Breast epithelium (tissue), 4 donors: ENCODE results near the gene ZSWIM6. TPM values are rescaled to one million over a fixed set of nuclear protein-coding genes. Genes with fewer than 3 reads are reported as not detected.

Experiments
- DNase-seq, 2 donors: peaks; one replicate each; pipeline ENCODE4 v3.0.0-alpha.2; 2019; ENCODE audit warnings: low spot score in 2 of 2
- H3K27ac ChIP-seq, 2 donors: fragments of 200-600 bp; sonication (generic) in 1 of 2; one replicate each; pipeline ENCODE4 v1.5.1; 2016 to 2019; ENCODE audit warnings: mild to moderate bottlenecking in 1 of 2
- H3K27me3 ChIP-seq, 2 donors: fragments of 200-600 bp; sonication (generic) in 1 of 2; one replicate each; pipeline versions ENCODE4 v1.5.1 to v1.6.0; 2017 to 2019; ENCODE audit warnings: control low read depth in 1 of 2, mild to moderate bottlenecking in 1 of 2
- H3K36me3 ChIP-seq: fragments of 200-600 bp; one replicate; pipeline ENCODE4 v1.5.1; 2019
- H3K4me1 ChIP-seq, 2 donors: fragments of 200-600 bp; sonication (generic); one replicate each; pipeline ENCODE4 v1.5.1; 2016 to 2019; ENCODE audit warnings: control low read depth in 1 of 2
- H3K4me3 ChIP-seq, 3 donors: fragments of 200-600 bp; sonication (generic); 1 replicate in 2 of 3; 2 replicates in 1 of 3; pipeline ENCODE4 v1.5.1; 2016 to 2019; ENCODE audit warnings: mild to moderate bottlenecking in 3 of 3, moderate library complexity in 2 of 3
- H3K9me3 ChIP-seq, 2 donors: fragments of 200-600 bp; sonication (generic) in 1 of 2; one replicate each; pipeline ENCODE4 v1.5.1; 2016 to 2019; ENCODE audit warnings: control low read depth in 1 of 2
- CTCF ChIP-seq, 3 donors: fragments of 450-650 bp; IDR thresholded peaks; one replicate each; pipeline ENCODE4 v1.5.1; 2016 to 2017; ENCODE audit warnings: antibody characterized with exemption in 3 of 3, mild to moderate bottlenecking in 3 of 3, moderate library complexity in 3 of 3
- POLR2A ChIP-seq: fragments of 450-650 bp; IDR thresholded peaks from one replicate; pipeline ENCODE4 v1.6.1; 2016; ENCODE audit warnings: antibody characterized with exemption, mild to moderate bottlenecking, moderate library complexity
- POLR2AphosphoS5 ChIP-seq, 3 donors: sonication (generic); formaldehyde crosslinking; IDR thresholded peaks; one replicate each; pipeline ENCODE4 v1.6.1; 2017; ENCODE audit warnings: antibody characterized with exemption in 3 of 3
- intact Hi-C: fragments of 100-400 bp; cut with DNase I; formaldehyde crosslinking; loops from one replicate; pipeline ENCODE4 v1.15.1; 2023; ENCODE audit warnings: low total_unique reads
- total RNA-seq, 3 donors: library from RNA; depleted of rRNA; stranded (reverse); fragments of >200 nt; gene quantifications; one replicate each; pipeline ENCODE4 v1.1.0, GENCODE V29; 2016

The ZSWIM6 gene
- total RNA-seq, 3 donors from 2014 or later = 10.2 to 16.8 (median 11.2) TPM

GRCh38 chr5:61465496-61465895 lies 133.4 kb downstream of the ZSWIM6 start:
- H3K36me3 ChIP-seq = no peaks in the 10 kb centered on the region
- H3K4me1 ChIP-seq = no peaks in the 10 kb centered on the region
- intact Hi-C loops = loop anchor here (2.0 kb wide), 1 partner anchor 53 kb away; no protein-coding TSS in a partner anchor
- TF ChIP-seq POLR2AphosphoS5 (IDR thresholded peaks at IDR 0.05) (no peak), CTCF (IDR thresholded peaks at IDR 0.05) (no peak), POLR2A (no peak)
- H3K27me3 ChIP-seq = no peaks in the 10 kb centered on the region
- H3K4me3 ChIP-seq = no peak overlapping the region
- no peaks in the 10 kb centered on the region for H3K9me3 ChIP-seq
- DNase-seq = no peak
- no peak overlapping the region for H3K27ac ChIP-seq

- Histone ChIP-seq H3K27me3 (no peaks in the 10 kb centered on the region), H3K9me3 (no peaks in the 10 kb centered on the region)
These were observed 134.0 kb downstream of the ZSWIM6 start for GRCh38 chr5:61466017-61466416.

GRCh38 chr5:61467766-61468482 lies 135.9 kb downstream of the ZSWIM6 start:
- Histone ChIP-seq H3K4me1 (no peaks in the 10 kb centered on the region), H3K27ac (no peak overlapping the region), H3K27me3 (no peaks in the 10 kb centered on the region), H3K9me3 (no peaks in the 10 kb centered on the region), H3K36me3 (no peaks in the 10 kb centered on the region), H3K4me3 (no peak overlapping the region)
- no peak for TF ChIP-seq CTCF (IDR thresholded peaks at IDR 0.05)
- TF ChIP-seq POLR2A = no peak
- intact Hi-C loops = no loop called here
- DNase-seq = no peak

More at GRCh38 chr5:61466017-61466416, 134.0 kb downstream of the ZSWIM6 start:
- H3K4me3 ChIP-seq = no peak overlapping the region
- H3K27ac ChIP-seq = no peak overlapping the region
- intact Hi-C loops = no loop called here
- no peaks in the 10 kb centered on the region for H3K4me1 ChIP-seq
- no peak for TF ChIP-seq POLR2AphosphoS5 (IDR thresholded peaks at IDR 0.05)
- no peak for TF ChIP-seq POLR2A
- TF ChIP-seq CTCF (IDR thresholded peaks at IDR 0.05) = no peak
- H3K36me3 ChIP-seq = no peaks in the 10 kb centered on the region
- DNase-seq = no peak

GRCh38 chr5:61468483-61468865 lies 136.4 kb downstream of the ZSWIM6 start:
- DNase-seq = no peak
- Histone ChIP-seq H3K27me3 (no peaks in the 10 kb centered on the region), H3K4me3 (no peak overlapping the region), H3K27ac (no peak overlapping the region), H3K9me3 (no peaks in the 10 kb centered on the region), H3K4me1 (no peaks in the 10 kb centered on the region), H3K36me3 (no peaks in the 10 kb centered on the region)
- no peak for TF ChIP-seq POLR2AphosphoS5 (IDR thresholded peaks at IDR 0.05)
- no peak for TF ChIP-seq CTCF (IDR thresholded peaks at IDR 0.05)
- no peak for TF ChIP-seq POLR2A
- intact Hi-C loops = no loop called here

- intact Hi-C loops = no loop called here
- H3K27ac ChIP-seq = no peak overlapping the region
- H3K9me3 ChIP-seq = no peaks in the 10 kb centered on the region
- H3K4me1 ChIP-seq = no peaks in the 10 kb centered on the region
- H3K36me3 ChIP-seq = no peaks in the 10 kb centered on the region
- TF ChIP-seq CTCF (IDR thresholded peaks at IDR 0.05) = no peak
- TF ChIP-seq POLR2AphosphoS5 (IDR thresholded peaks at IDR 0.05) = no peak
- no peak for TF ChIP-seq POLR2A
- H3K27me3 ChIP-seq = no peaks in the 10 kb centered on the region
- no peak overlapping the region for H3K4me3 ChIP-seq
- no peak for DNase-seq
These were observed 139.3 kb downstream of the ZSWIM6 start for GRCh38 chr5:61471352-61471751.
